ENCODE results near the gene SLC15A5. TPM values are rescaled to one million over a fixed set of nuclear protein-coding genes. Genes with fewer than 3 reads are reported as not detected.

Gene SLC15A5
- total and polyA plus RNA-seq, 8 donors, result not detected

DNA sequence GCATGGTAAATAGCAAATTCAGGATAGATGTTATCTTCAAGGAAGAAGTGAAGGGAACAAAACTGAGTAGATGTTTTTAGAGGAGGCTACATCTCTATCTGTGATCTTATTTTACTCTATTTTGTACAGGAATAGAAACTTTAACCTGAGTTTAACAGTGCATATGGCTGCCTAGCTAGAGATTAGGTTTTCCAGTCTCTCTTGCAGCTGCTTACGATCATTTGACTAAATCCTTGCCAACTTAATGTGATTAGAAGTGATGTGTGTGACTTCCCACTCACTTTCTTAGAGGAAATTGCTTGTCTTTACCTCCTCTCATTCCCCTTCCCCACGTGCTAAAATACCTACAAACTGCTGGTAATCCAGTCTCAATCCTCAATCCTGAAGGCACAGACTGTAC is 26.5 kb upstream of the SLC15A5 start:
- 29 to 52% (median 38%) methylated on average over 2 of the region's 2 CpGs for WGBS, 5 donors
- H3K9me3 ChIP-seq, result peaks cover 0 to 2% (median 0%) of the 10 kb centered on the region in 4 donors
- TF ChIP-seq POLR2A (IDR thresholded peaks at IDR 0.05) (no peak), EP300 (IDR thresholded peaks at IDR 0.05) (no peak), POLR2AphosphoS5 (IDR thresholded peaks at IDR 0.05) (no peak)
- TF ChIP-seq, protein P1, sequence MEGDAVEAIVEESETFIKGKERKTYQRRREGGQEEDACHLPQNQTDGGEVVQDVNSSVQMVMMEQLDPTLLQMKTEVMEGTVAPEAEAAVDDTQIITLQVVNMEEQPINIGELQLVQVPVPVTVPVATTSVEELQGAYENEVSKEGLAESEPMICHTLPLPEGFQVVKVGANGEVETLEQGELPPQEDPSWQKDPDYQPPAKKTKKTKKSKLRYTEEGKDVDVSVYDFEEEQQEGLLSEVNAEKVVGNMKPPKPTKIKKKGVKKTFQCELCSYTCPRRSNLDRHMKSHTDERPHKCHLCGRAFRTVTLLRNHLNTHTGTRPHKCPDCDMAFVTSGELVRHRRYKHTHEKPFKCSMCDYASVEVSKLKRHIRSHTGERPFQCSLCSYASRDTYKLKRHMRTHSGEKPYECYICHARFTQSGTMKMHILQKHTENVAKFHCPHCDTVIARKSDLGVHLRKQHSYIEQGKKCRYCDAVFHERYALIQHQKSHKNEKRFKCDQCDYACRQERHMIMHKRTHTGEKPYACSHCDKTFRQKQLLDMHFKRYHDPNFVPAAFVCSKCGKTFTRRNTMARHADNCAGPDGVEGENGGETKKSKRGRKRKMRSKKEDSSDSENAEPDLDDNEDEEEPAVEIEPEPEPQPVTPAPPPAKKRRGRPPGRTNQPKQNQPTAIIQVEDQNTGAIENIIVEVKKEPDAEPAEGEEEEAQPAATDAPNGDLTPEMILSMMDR (IDR thresholded peaks at IDR 0.05), result no peak
- no peak overlapping the region for H3K27ac ChIP-seq
- H3K4me1 ChIP-seq, result no peaks in the 10 kb centered on the region
- intact Hi-C loops (cut with DNase I; ENCODE audit: low total_unique reads), result no loop called here
- no peak overlapping the region for H3K4me3 ChIP-seq
- DNase-seq, result no peak
- H3K27me3 ChIP-seq, result no peaks in the 10 kb centered on the region
- H3K36me3 ChIP-seq, result no peaks in the 10 kb centered on the region

DNA sequence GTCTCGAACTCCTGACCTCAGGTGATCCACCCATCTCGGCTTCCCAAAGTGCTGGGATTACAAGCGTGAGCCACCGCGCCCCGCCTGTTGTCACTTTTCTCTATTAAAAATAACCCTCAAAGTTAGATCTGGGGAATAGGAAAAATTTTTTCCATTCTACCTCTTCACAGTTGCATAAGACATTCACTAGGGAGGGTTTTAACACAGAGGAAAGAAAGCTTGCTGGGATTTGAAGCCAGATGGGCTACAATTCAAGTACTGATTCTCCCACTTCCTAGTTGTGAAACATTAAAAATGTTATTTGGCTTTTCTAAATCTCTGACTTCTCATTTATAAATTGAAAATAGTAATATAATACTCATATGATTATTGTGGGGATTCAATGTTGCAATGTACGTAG is 23.3 kb upstream of the SLC15A5 start:
- no peak overlapping the region for H3K4me3 ChIP-seq
- DNase-seq, result peak in 1 of 2 donors; percentile 69
- no peaks in the 10 kb centered on the region for H3K9me3 ChIP-seq
- H3K36me3 ChIP-seq, result no peaks in the 10 kb centered on the region
- intact Hi-C loops (cut with DNase I; ENCODE audit: low total_unique reads), result no loop called here
- H3K27me3 ChIP-seq, result no peaks in the 10 kb centered on the region
- no peak for TF ChIP-seq POLR2A (IDR thresholded peaks at IDR 0.05)
- TF ChIP-seq POLR2AphosphoS5 (IDR thresholded peaks at IDR 0.05), result no peak
- TF ChIP-seq, protein P1 (IDR thresholded peaks at IDR 0.05), result no peak
- TF ChIP-seq EP300 (IDR thresholded peaks at IDR 0.05), result no peak
- H3K4me1 ChIP-seq, result no peaks in the 10 kb centered on the region
- no peak overlapping the region for H3K27ac ChIP-seq
- 83 to 94% (median 88%) methylated on average over 7 of the region's 7 CpGs for WGBS, 5 donors

DNA sequence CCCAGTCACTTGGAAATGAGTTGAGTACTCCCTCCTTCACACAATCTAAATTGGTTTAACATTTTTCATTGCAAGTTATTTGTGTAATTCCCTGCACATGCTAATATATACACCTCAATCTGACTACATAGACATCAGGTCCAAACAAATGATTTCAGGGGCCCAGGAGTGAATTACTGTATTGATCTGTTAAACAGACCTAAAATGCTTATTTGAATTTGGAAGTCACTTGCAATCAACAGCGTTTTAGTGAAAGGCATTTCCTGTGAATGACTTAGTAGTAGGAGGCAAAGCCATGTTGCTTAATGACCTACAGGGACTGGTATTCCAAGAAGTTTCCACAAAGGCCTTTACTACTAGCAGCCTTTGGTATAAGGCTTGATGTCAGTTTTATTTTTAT is 22.6 kb upstream of the SLC15A5 start:
- Histone ChIP-seq H3K4me3 (no peak overlapping the region), H3K27me3 (no peaks in the 10 kb centered on the region), H3K9me3 (no peaks in the 10 kb centered on the region), H3K27ac (no peak overlapping the region), H3K36me3 (no peaks in the 10 kb centered on the region), H3K4me1 (no peaks in the 10 kb centered on the region)
- TF ChIP-seq POLR2AphosphoS5 (IDR thresholded peaks at IDR 0.05) (no peak), POLR2A (IDR thresholded peaks at IDR 0.05) (no peak), EP300 (IDR thresholded peaks at IDR 0.05) (no peak)
- TF ChIP-seq, protein P1 (IDR thresholded peaks at IDR 0.05), result no peak
- DNase-seq, result no peak
- WGBS, 5 donors, result 48 to 74% (median 52%) methylated on average over 1 of the region's 1 CpG
- intact Hi-C loops (cut with DNase I; ENCODE audit: low total_unique reads), result no loop called here

DNA sequence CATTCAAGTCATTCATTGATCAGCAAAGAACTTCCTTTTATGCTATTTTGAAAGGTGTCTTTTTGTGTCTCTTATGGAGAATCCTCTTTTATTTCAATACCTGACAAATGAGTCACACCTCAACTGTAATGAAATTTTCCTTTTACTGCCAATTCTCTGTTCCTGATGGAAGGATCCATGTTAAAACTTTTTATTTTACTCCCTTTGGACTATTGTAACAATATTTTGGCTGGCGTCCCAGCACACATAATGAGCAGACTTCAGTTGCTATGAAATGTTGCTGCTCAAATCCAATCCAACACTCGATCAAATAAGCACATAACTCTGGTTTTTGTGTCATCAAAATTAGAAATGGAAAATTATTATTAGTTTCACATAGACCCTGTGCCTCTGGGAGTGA is 21.9 kb upstream of the SLC15A5 start:
- intact Hi-C loops (cut with DNase I; ENCODE audit: low total_unique reads), result no loop called here
- Histone ChIP-seq H3K36me3 (no peaks in the 10 kb centered on the region), H3K27ac (no peak overlapping the region), H3K27me3 (no peaks in the 10 kb centered on the region), H3K4me1 (no peaks in the 10 kb centered on the region), H3K9me3 (no peaks in the 10 kb centered on the region), H3K4me3 (no peak overlapping the region)
- WGBS, 5 donors, result 52 to 60% (median 58%) methylated on average over 2 of the region's 2 CpGs
- TF ChIP-seq EP300 (IDR thresholded peaks at IDR 0.05) (no peak), POLR2AphosphoS5 (IDR thresholded peaks at IDR 0.05) (no peak), POLR2A (IDR thresholded peaks at IDR 0.05) (no peak)
- TF ChIP-seq, protein P1 (IDR thresholded peaks at IDR 0.05), result no peak
- peak in 1 of 2 donors; percentile 12 for DNase-seq
